HEK293T (cell line): ENCODE results near the gene CHCHD1.

ENCODE experiments used
- BHLHE40 ChIP-seq: fragments of 450-650 bp; IDR thresholded peaks from 2 replicates; pipeline ENCODE4 v1.6.1; 2016; ENCODE audit warnings: mild to moderate bottlenecking, moderate library complexity, borderline replicate concordance
- FOXA1 ChIP-seq: fragments of 450-650 bp; IDR thresholded peaks from 2 replicates; pipeline ENCODE4 v1.6.1; 2016; ENCODE audit warnings: mild to moderate bottlenecking
- FOXK2 ChIP-seq: fragments of 450-650 bp; IDR thresholded peaks from 2 replicates; pipeline ENCODE4 v1.6.1; 2016; ENCODE audit warnings: mild to moderate bottlenecking
- FOXM1 ChIP-seq: fragments of 450-650 bp; IDR thresholded peaks from 2 replicates; pipeline ENCODE4 v1.6.1; 2017; ENCODE audit warnings: mild to moderate bottlenecking, borderline replicate concordance
- HDGF ChIP-seq: fragments of 450-650 bp; IDR thresholded peaks from 2 replicates; pipeline ENCODE4 v1.6.1; 2017; ENCODE audit warnings: antibody characterized with exemption, borderline replicate concordance
- SP1 ChIP-seq: fragments of 450-650 bp; IDR thresholded peaks from 2 replicates; pipeline ENCODE4 v1.6.1; 2017
- SUZ12 ChIP-seq: fragments of 450-650 bp; IDR thresholded peaks from 2 replicates; pipeline ENCODE4 v1.6.1; 2016; ENCODE audit warnings: mild to moderate bottlenecking
- TARDBP ChIP-seq: fragments of 450-650 bp; IDR thresholded peaks from 2 replicates; pipeline ENCODE4 v1.6.1; 2016
- ZNF384 ChIP-seq: fragments of 450-650 bp; IDR thresholded peaks from 2 replicates; pipeline ENCODE4 v1.6.1; 2016
- TF ChIP-seq, protein P1 (sequence below): fragments of 450-650 bp; IDR thresholded peaks from 2 replicates; pipeline ENCODE4 v1.6.1; 2016

DNA sequence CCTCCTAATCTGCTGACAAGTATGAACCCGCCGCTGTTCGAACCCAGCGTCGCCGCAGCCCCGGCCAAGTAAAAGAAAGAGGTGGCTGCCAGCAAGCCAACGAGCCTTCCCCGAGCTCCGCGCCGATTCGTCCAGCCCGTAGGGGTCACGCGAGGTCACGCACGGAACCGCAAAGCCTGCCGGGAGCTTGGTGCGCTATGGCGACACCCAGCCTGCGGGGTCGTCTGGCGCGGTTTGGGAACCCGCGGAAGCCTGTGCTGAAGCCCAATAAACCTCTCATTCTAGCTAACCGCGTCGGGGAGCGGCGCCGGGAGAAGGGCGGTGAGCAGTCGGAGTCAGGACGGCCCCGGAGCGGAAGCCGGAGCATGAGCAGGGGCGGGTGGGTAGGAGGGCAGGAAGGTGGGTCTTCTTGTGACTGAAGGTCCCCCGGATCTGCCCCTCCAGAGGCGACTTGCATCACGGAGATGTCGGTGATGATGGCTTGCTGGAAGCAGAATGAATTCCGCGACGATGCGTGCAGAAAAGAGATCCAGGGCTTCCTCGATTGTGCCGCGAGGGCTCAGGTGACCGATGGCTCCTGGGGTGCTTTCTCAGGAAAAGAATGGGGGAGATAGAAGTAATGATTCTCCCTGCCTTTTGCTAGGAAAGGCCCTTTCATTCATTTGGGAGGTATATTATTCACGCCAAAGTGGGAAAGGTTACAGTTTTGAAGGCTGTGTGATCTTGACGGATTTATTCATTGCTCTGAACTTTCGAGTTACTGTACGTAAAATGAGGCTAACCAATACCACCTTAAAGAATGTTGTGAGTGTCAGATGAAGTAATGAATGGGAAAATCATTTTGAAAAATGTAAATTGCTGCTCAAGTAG is at the start of gene CHCHD1:
- TF ChIP-seq BHLHE40 = no peak
- TF ChIP-seq SP1 = no peak
- TF ChIP-seq SUZ12 = no peak
- TF ChIP-seq FOXA1 = no peak
- TF ChIP-seq, protein P1, sequence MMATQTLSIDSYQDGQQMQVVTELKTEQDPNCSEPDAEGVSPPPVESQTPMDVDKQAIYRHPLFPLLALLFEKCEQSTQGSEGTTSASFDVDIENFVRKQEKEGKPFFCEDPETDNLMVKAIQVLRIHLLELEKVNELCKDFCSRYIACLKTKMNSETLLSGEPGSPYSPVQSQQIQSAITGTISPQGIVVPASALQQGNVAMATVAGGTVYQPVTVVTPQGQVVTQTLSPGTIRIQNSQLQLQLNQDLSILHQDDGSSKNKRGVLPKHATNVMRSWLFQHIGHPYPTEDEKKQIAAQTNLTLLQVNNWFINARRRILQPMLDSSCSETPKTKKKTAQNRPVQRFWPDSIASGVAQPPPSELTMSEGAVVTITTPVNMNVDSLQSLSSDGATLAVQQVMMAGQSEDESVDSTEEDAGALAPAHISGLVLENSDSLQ = no peak
- TF ChIP-seq TARDBP = no peak
- no peak for TF ChIP-seq HDGF
- no peak for TF ChIP-seq ZNF384
- TF ChIP-seq FOXK2 = no peak
- no peak for TF ChIP-seq FOXM1
